GM18520 (cell line): ENCODE measurements around the gene STK10.
A peak's percentile ranks its signal among the peaks of the same experiment; 100 is the strongest.

Experiments
- ATAC-seq: cut with Tn5 transposase; IDR thresholded peaks from one replicate; pipeline ENCODE4 v1.9.1; 2021; ENCODE audit not compliant: unreplicated experiment

STK10 gene

GRCh38 chr5:172144931-172145869 lies 42.8 kb downstream of the STK10 start:
- ATAC-seq, result no peak

- ATAC-seq, result no peak
Measured at GRCh38 chr5:172144291-172144815, 43.7 kb downstream of the STK10 start.

- ATAC-seq, result no peak
Measured at GRCh38 chr5:172143875-172144274, 44.1 kb downstream of the STK10 start.

- ATAC-seq, result no peak
Measured at GRCh38 chr5:172142709-172143215, 45.3 kb downstream of the STK10 start.

GRCh38 chr5:172141949-172142319 lies 46.1 kb downstream of the STK10 start:
- ATAC-seq, result no peak

- no peak for ATAC-seq
Measured at GRCh38 chr5:172140866-172141265, 47.2 kb downstream of the STK10 start.

GRCh38 chr5:172140120-172140519 lies 47.9 kb downstream of the STK10 start:
- ATAC-seq, result no peak

- ATAC-seq, result no peak
Measured at GRCh38 chr5:172137046-172137445, 51.0 kb downstream of the STK10 start.

GRCh38 chr5:172133359-172134029 lies 54.5 kb downstream of the STK10 start:
- no peak for ATAC-seq

GRCh38 chr5:172131690-172132089 lies 56.3 kb downstream of the STK10 start:
- ATAC-seq, result no peak

- no peak for ATAC-seq
Measured at GRCh38 chr5:172129256-172129910, 58.6 kb downstream of the STK10 start.

GRCh38 chr5:172127581-172127980 lies 60.4 kb downstream of the STK10 start:
- ATAC-seq, result no peak

- ATAC-seq, result no peak
Measured at GRCh38 chr5:172123269-172123692, 64.7 kb downstream of the STK10 start.

GRCh38 chr5:172119921-172120688 lies 67.9 kb downstream of the STK10 start:
- no peak for ATAC-seq

- ATAC-seq, result no peak
Measured at GRCh38 chr5:172118891-172119290, 69.1 kb downstream of the STK10 start.

GRCh38 chr5:172117977-172118701 lies 69.9 kb downstream of the STK10 start:
- ATAC-seq, result no peak

GRCh38 chr5:172115541-172115982 lies 72.5 kb downstream of the STK10 start:
- ATAC-seq, result no peak

GRCh38 chr5:172114875-172115422 lies 73.1 kb downstream of the STK10 start:
- ATAC-seq, result peak; percentile 27

GRCh38 chr5:172113036-172113435 lies 75.0 kb downstream of the STK10 start:
- ATAC-seq, result no peak
